Neural cell (in vitro differentiated cells): ENCODE data around the gene BCAS1.

Experiments used
- EP300 ChIP-seq: fragments of 450-650 bp; conservative IDR thresholded peaks from 2 replicates; pipeline ENCODE4 v1.6.1; 2014; ENCODE audit warnings: antibody characterized with exemption, mild to moderate bottlenecking, moderate library complexity; ENCODE audit not compliant: poor library complexity, severe bottlenecking
- EZH2 ChIP-seq: fragments of 200-600, 300-800 bp; shearing (Covaris generic), sonication (generic); IDR thresholded peaks from 2 replicates; pipeline ENCODE4 v1.6.1; 2014; ENCODE audit warnings: antibody characterized with exemption, low read length, borderline replicate concordance, mild to moderate bottlenecking; ENCODE audit not compliant: insufficient read depth, poor library complexity, severe bottlenecking
- RAD21 ChIP-seq: fragments of 450-650 bp; conservative IDR thresholded peaks from 2 replicates; pipeline ENCODE4 v1.6.1; 2014; ENCODE audit warnings: antibody characterized with exemption, mild to moderate bottlenecking, moderate library complexity
- TF ChIP-seq, protein P1 (sequence below): fragments of 450-650 bp; IDR thresholded peaks from 2 replicates; pipeline ENCODE4 v1.5.1; 2014; ENCODE audit warnings: antibody characterized with exemption, mild to moderate bottlenecking, moderate library complexity; ENCODE audit not compliant: poor library complexity, severe bottlenecking

DNA sequence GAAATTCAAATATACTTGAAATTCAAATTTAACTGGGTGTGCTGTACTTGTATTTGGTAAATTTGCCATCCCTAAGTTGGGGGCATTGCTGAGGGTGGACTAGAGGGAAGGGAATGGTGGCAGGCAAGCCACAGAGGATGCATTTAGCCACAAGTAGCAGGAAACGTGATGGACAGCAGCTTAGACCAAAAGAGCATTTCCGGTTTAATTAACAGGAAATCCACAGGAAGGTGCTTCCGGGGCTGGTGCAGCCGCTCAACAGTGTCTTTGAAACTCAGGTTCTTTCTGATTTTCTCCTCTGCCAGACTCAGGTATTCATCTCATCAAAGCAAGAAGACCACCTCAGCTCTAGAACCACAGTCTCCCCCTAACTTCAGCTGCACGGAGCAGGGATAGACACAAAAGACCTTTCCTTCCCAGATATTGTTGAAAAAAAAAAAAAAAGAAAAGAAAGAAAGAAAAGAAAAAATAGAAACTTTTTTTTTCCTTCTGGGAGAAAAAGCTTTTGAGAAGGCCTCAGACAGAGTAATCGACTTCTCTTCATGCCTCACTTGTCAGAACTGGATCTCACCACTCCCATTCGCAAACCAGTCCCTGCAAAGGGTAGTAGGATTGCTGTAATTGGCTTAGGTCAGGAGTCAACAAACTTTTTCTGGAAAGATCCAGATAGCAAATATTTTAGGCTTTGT, 8.0 kb upstream of the BCAS1 start:
- TF ChIP-seq, protein P1, sequence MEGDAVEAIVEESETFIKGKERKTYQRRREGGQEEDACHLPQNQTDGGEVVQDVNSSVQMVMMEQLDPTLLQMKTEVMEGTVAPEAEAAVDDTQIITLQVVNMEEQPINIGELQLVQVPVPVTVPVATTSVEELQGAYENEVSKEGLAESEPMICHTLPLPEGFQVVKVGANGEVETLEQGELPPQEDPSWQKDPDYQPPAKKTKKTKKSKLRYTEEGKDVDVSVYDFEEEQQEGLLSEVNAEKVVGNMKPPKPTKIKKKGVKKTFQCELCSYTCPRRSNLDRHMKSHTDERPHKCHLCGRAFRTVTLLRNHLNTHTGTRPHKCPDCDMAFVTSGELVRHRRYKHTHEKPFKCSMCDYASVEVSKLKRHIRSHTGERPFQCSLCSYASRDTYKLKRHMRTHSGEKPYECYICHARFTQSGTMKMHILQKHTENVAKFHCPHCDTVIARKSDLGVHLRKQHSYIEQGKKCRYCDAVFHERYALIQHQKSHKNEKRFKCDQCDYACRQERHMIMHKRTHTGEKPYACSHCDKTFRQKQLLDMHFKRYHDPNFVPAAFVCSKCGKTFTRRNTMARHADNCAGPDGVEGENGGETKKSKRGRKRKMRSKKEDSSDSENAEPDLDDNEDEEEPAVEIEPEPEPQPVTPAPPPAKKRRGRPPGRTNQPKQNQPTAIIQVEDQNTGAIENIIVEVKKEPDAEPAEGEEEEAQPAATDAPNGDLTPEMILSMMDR, result no peak
- TF ChIP-seq EP300 (no peak), EZH2 (no peak), RAD21 (no peak)
